B cell (primary cell): ENCODE measurements around the gene MT1X. TPM values are rescaled to one million over a fixed set of nuclear protein-coding genes. Genes with fewer than 3 reads are reported as not detected.

ENCODE experiments used
- ATAC-seq: fragments of 200-7000 bp; cut with Tn5 transposase; one replicate; pipeline ENCODE4 v1.10.0; 2021; ENCODE audit warnings: low read depth, mild to moderate bottlenecking, moderate number of reproducible peaks, moderate library complexity
- CTCF ChIA-PET: fragments of 350-600 bp; sonication (Branson Sonifier 250); formaldehyde crosslinking; loops from one replicate; lab custom pipeline; 2021; ENCODE audit warnings: antibody characterized with exemption, inconsistent platforms; lab: Charles Lee
- POLR2A ChIA-PET: fragments of 350-600 bp; sonication (Branson Sonifier 250); formaldehyde crosslinking; loops from one replicate; lab custom pipeline; 2021; ENCODE audit warnings: antibody characterized with exemption; lab: Charles Lee
- DNase-seq: peaks from one replicate; pipeline ENCODE4 v3.0.0; 2013
- H2AFZ ChIP-seq: 2 replicates; pipeline ENCODE4 v1.6.1; 2012; ENCODE audit warnings: mild to moderate bottlenecking, low read depth, low read length; ENCODE audit not compliant: insufficient read depth, poor library complexity, severe bottlenecking
- H3K27ac ChIP-seq, 2 donors: 1 replicate in 1 of 2; 2 replicates in 1 of 2; pipeline ENCODE4 v1.5.1; 2012 to 2013; ENCODE audit warnings: low read length in 2 of 2, mild to moderate bottlenecking in 2 of 2, moderate library complexity in 1 of 2
- H3K27me3 ChIP-seq, 4 experiments: fragments of 200-600 bp in 1 of 4; sonication (generic) in 1 of 4; replicated peaks in 1 of 4; 1 replicate in 2 of 4; 2 replicates in 2 of 4; pipeline versions ENCODE4 v1.6.1 to v1.7.0; 2013 to 2016; ENCODE audit warnings: low read length in 3 of 4, mild to moderate bottlenecking in 2 of 4, mixed read lengths in 1 of 4, moderate library complexity in 1 of 4; ENCODE audit not compliant: insufficient read depth in 4 of 4, control insufficient read depth in 3 of 4; ENCODE audit errors: control extremely low read depth in 1 of 4
- H3K36me3 ChIP-seq, 2 experiments: replicated peaks in 1 of 2; 1 replicate in 1 of 2; 2 replicates in 1 of 2; pipeline versions ENCODE4 v1.6.1 to v1.7.1; 2013; ENCODE audit warnings: low read length in 1 of 2; ENCODE audit not compliant: insufficient read depth in 2 of 2, control insufficient read depth in 1 of 2; ENCODE audit errors: control extremely low read depth in 1 of 2, extremely low read depth in 1 of 2
- H3K4me1 ChIP-seq, 2 donors: fragments of 200-600 bp in 1 of 2; sonication (generic) in 1 of 2; 1 replicate in 1 of 2; 2 replicates in 1 of 2; pipeline versions ENCODE4 v1.5.1 to v1.6.1; 2013 to 2017; ENCODE audit warnings: low read length in 2 of 2; ENCODE audit not compliant: control insufficient read depth in 2 of 2, insufficient read depth in 2 of 2
- H3K4me2 ChIP-seq: replicated peaks from 2 replicates; pipeline ENCODE3; 2012; ENCODE audit warnings: mild to moderate bottlenecking, low read depth, low read length; ENCODE audit not compliant: poor library complexity, severe bottlenecking
- H3K4me3 ChIP-seq, 5 experiments: fragments of 200-600 bp in 1 of 5; sonication (generic) in 1 of 5; 1 replicate in 3 of 5; 2 replicates in 2 of 5; pipeline versions ENCODE4 v1.5.1 to v1.7.0; 2011 to 2016; ENCODE audit warnings: low read length in 4 of 5, mild to moderate bottlenecking in 4 of 5, low read depth in 2 of 5, control low read depth in 1 of 5, moderate library complexity in 1 of 5; ENCODE audit not compliant: insufficient read depth in 1 of 5; ENCODE audit errors: control extremely low read depth in 1 of 5, extremely low read depth in 1 of 5
- H3K79me2 ChIP-seq: fragments of 200-600 bp; sonication (generic); one replicate; pipeline ENCODE4 v1.6.0; 2016; ENCODE audit warnings: low read length; ENCODE audit not compliant: control insufficient read depth, insufficient read depth
- H3K9ac ChIP-seq: fragments of 200-600 bp; sonication (generic); 2 replicates; pipeline ENCODE4 v1.6.1; 2017; ENCODE audit warnings: mild to moderate bottlenecking, low read length, moderate library complexity
- H3K9me3 ChIP-seq, 3 donors: one replicate each; pipeline versions ENCODE4 v1.6.1 to v1.7.1; 2013; ENCODE audit warnings: low read length in 2 of 3; ENCODE audit not compliant: control insufficient read depth in 2 of 3, insufficient read depth in 1 of 3; ENCODE audit errors: control extremely low read depth in 1 of 3
- H4K20me1 ChIP-seq: 2 replicates; pipeline ENCODE4 v1.6.0; 2012; ENCODE audit warnings: mild to moderate bottlenecking, low read length; ENCODE audit not compliant: insufficient read depth, control insufficient read depth, poor library complexity, severe bottlenecking
- H3K27ac Mint-ChIP-seq: one replicate; pipeline ENCODE4 v1.8.0; 2021; ENCODE audit warnings: mixed read lengths
- H3K27me3 Mint-ChIP-seq: one replicate; pipeline ENCODE4 v1.8.0; 2021; ENCODE audit warnings: mixed read lengths
- H3K4me1 Mint-ChIP-seq: one replicate; pipeline ENCODE4 v1.8.0; 2021; ENCODE audit warnings: mixed read lengths
- H3K4me3 Mint-ChIP-seq: one replicate; pipeline ENCODE4 v1.8.0; 2021; ENCODE audit warnings: mixed read lengths
- H3K9me3 Mint-ChIP-seq: one replicate; pipeline ENCODE4 v1.8.0; 2022; ENCODE audit warnings: mixed read lengths; ENCODE audit not compliant: insufficient read depth
- CTCF ChIP-seq: fragments of 200-600 bp; IDR thresholded peaks from one replicate; pipeline ENCODE4 v1.8.0; 2022; ENCODE audit warnings: antibody characterized with exemption, mild to moderate bottlenecking
- EZH2 ChIP-seq: IDR thresholded peaks from 2 replicates; pipeline ENCODE4 v1.6.1; 2012; ENCODE audit warnings: borderline replicate concordance, low read depth, mild to moderate bottlenecking, moderate library complexity, low read length; ENCODE audit not compliant: insufficient read depth, poor library complexity, severe bottlenecking
- WGBS: methylation state at CpG from one replicate; pipeline ENCODE4 v1.1.5; 2013; ENCODE audit warnings: missing lambda C conversion rate; ENCODE audit not compliant: insufficient coverage; 5-methylcytosine and 5-hydroxymethylcytosine counted together
- intact Hi-C: fragments of 100-400 bp; cut with micrococcal nuclease; formaldehyde crosslinking; loops from one replicate; pipeline ENCODE4 v1.10.0; 2022
- polyA plus RNA-seq: library from polyadenylated mRNA; depleted of rRNA; stranded (reverse); fragments of >200 nt; gene quantifications from 2 replicates; pipeline ENCODE4 v1.2.3, GENCODE V29; 2012
- total RNA-seq, 2 donors: library from RNA; stranded (reverse); fragments of 120-200 nt in 1 of 2; gene quantifications; 1 replicate in 1 of 2; 2 replicates in 1 of 2; pipeline versions ENCODE4 v1.2.3 to v1.2.4, GENCODE V29; 2013 to 2022

MT1X gene
- total and polyA plus RNA-seq, 2 donors (not counting 1 experiment from before 2014, with no cell fraction given): 9.1 to 17.2 TPM

GRCh38 chr16:56683424-56684172 lies 1.3 kb downstream of the MT1X start:
- ChIA-PET POLR2A (interaction anchor here (1.2 kb wide), 1 partner anchor 27 kb away, joined by 4 read pairs; no protein-coding TSS in a partner anchor), CTCF (interaction anchor here (1.4 to 2.2 kb wide), 3 partner anchors 18 to 107 kb away, joined by 4 to 17 read pairs (median 5); no protein-coding TSS in a partner anchor)
- peaks cover 14 to 15% of the 10 kb centered on the region in 2 donors for H3K4me1 ChIP-seq
- Mint-ChIP-seq H3K9me3 (peaks cover 2% of the 10 kb centered on the region), H3K27me3 (peaks cover 7% of the 10 kb centered on the region), H3K4me1 (peaks cover 21% of the 10 kb centered on the region), H3K27ac (no peak overlapping the region), H3K4me3 (peak overlapping the region; percentile 95)
- no peaks in the 10 kb centered on the region for H3K79me2 ChIP-seq
- ATAC-seq: no peak
- intact Hi-C loops: loop anchor here (10.0 kb wide), 1 partner anchor 49 kb away; the partner anchor contains the start of genes MT1A and MT1M
- no peak for TF ChIP-seq CTCF
- no peak for TF ChIP-seq EZH2
- 87% methylated on average over 3 of the region's 5 CpGs for WGBS
- peaks cover 0 to 9% (median 4%) of the 10 kb centered on the region in 4 experiments for H3K27me3 ChIP-seq
- no peak overlapping the region for H3K9ac ChIP-seq
- DNase-seq: no peak
- no peaks in the 10 kb centered on the region for H4K20me1 ChIP-seq
- no peak overlapping the region for H2AFZ ChIP-seq
- H3K9me3 ChIP-seq: peaks cover 0 to 7% (median 0%) of the 10 kb centered on the region in 3 donors
- H3K4me3 ChIP-seq: no peak overlapping the region
- H3K4me2 ChIP-seq: peak overlapping the region; percentile 93
- H3K27ac ChIP-seq: no peak overlapping the region
- H3K36me3 ChIP-seq: no peaks in the 10 kb centered on the region
